Measurements from ENCODE around the gene ARHGAP32.
"Not testable (repeated sequence)": the region's sequence is repeated elsewhere in the genome, so short reads cannot be mapped to it uniquely, and the experiment has no call there.

Gene ARHGAP32

DNA sequence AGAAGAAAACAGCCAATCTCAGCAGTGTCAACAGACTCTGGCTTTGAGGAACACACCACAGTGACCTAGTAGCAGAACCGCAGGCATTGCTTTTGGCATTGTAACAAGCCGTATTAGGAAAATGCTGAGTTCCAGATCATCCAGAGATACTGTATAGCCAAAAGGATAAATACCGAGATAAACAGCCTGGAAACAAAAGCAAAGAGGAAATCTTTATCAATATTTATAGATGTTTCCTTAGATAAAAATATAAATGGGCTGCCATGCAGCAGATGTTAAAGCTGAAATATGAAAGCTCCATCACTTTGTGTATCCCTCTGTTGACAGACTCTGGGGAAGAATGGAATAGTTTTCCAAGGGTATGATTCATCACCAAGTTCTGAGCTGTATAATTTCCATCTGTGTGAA lies 150.5 kb downstream of the ARHGAP32 start:
- in situ Hi-C loops (cut with MboI; ENCODE audit: low sequenced_read_pairs): no loop called here

DNA sequence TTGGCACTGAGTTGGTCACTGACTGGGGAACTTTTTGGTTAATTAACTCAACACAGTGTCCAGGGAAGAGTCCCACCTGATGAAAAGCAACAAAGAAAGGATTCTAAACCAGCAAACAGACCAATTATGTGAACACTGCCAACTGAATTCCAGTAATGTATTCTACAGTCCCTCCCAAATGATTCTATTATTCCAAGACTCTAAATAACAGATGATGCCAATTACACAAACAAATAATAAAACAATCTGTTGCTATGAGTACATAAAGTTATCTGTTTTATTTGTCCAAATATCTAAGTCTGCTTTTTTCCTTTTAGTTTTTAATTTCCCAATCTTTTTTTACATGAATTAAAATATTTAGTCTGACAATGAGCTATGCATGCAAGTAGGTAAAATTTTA lies 151.2 kb downstream of the ARHGAP32 start:
- in situ Hi-C loops (cut with MboI; ENCODE audit: low sequenced_read_pairs): no loop called here

DNA sequence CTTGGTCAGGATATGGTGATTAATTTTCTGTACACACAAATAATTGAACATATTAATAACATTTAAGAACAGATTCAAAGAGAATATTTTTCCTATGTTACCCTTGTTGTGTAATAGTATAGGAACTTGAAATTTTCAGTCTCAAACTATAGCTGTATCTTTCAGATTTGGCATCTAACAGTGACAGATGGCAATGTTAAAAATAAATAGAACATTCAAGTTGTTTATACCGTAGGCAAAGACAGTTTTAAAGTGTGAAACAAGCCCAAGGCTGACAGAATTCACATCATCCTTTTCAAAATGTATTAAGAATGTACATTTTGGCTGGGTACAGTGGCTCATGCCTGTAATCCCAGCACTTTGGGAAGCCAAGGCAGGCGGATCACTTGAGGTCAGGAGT lies 156.9 kb downstream of the ARHGAP32 start:
- in situ Hi-C loops (cut with MboI; ENCODE audit: low sequenced_read_pairs): no loop called here

DNA sequence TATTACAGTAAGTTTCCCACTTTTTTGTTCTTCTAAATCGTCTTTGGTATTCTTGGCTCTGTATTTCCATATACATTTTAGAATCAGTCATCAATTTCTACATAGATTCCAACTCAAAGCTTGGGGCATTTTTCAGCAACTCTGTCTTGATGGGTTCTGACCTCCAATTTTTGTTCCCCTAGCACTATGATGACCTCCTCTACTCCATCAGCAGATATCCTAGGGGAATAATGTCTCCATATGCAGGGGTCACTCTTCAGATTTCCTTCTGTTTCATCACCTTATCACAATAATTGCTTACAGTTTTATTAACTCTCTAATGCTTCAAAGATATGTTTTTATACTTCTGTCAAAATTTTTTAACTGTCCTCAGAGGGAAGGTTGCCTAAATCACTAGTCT lies 158.1 kb downstream of the ARHGAP32 start:
- in situ Hi-C loops (cut with MboI; ENCODE audit: low sequenced_read_pairs): no loop called here

GRCh38 chr11:129023968-129024676 lies 168.0 kb downstream of the ARHGAP32 start:
- in situ Hi-C loops (cut with MboI; ENCODE audit: low sequenced_read_pairs): no loop called here

DNA sequence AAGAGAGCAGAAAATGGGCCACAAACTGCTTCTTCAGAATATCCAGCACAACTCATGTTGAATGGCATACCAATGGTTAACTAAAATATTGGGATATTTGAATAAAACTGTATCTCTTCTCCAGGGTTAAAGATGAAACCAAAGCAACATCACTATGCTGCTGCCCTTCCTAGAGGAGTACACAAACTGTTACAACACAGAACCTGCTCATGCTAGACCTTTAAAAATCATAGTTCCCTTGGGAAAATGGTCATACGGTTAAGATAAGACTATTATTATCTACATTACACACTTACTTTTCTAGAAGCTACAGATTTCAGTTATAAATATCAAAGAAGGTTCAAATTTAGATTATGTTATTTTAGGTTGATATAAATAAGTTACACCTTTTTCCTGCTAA lies 170.8 kb downstream of the ARHGAP32 start:
- in situ Hi-C loops (cut with MboI; ENCODE audit: low sequenced_read_pairs): no loop called here

DNA sequence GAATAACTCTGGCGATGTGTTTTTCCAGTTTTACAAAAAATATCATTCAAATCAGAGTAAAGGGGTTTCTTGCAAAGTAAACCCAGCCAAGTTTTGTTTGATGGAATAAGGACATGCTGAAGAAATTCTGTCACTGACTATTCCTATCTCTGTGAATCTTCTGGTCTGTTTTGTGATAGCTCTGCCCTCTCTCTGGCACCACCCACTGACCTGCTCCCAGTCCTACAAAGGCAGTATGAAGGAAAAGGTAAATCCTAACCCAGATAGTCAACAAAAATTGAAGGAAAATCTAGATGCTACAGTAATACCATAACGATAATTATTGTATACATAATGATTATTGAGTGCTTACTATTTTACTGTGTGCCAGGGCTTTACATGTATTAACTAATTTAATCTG lies 173.1 kb downstream of the ARHGAP32 start:
- in situ Hi-C loops (cut with MboI; ENCODE audit: low sequenced_read_pairs): no loop called here

DNA sequence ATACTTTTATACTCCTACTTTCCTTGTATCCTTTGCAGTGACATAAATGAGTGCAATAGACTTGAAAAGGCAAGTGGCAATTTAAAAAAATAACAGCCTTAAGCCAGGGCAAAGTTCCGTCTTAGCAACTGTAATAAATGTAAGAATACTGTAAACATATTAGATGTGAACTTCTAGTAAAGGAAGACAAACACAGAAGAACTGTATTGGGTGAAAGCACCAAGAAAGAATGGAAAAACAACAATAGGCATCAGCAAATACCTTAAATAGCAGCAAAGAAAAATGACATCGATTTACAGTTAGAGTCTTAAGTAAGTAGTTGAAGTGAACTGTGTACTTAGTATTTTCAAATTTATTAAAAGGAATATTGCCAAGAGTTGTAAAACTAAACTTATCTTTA lies 174.0 kb downstream of the ARHGAP32 start:
- in situ Hi-C loops (cut with MboI; ENCODE audit: low sequenced_read_pairs): no loop called here

DNA sequence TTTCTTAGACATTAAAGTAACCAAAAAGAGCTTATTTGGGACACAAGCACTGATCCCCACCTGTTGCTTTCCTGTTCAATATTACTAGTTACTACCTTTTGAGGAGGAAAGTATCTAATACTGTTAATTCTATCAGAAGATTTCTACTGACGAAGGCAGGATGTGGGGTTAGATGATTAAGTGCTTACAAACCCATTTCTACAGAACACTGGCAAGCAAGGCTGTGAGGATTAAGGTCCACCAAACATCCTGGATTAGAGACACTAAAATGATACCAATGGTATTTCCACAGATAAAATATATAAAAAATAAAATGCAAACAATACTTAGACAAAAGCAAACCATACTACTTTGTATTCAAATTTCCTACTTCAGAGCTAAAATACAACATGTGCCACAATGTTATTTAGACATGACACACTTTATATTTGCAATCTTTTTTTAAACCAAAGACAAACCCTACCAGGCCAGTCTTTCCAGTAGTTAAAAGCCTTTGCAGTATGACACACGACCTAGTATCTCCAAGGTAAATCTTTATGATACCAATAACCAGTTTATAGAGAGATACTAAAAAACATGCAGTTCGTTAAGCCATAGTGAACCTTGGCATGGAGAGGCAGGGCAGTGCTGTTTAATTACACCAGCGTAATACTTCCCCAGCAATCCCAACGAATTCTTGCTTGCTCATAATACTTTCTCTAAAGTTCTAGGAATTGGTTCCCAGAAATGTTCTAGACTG lies 178.2 kb downstream of the ARHGAP32 start:
- in situ Hi-C loops (cut with MboI; ENCODE audit: low sequenced_read_pairs): no loop called here

- in situ Hi-C loops (cut with MboI; ENCODE audit: low sequenced_read_pairs): no loop called here
Measured at GRCh38 chr11:129012880-129013279, 179.2 kb downstream of the ARHGAP32 start.

DNA sequence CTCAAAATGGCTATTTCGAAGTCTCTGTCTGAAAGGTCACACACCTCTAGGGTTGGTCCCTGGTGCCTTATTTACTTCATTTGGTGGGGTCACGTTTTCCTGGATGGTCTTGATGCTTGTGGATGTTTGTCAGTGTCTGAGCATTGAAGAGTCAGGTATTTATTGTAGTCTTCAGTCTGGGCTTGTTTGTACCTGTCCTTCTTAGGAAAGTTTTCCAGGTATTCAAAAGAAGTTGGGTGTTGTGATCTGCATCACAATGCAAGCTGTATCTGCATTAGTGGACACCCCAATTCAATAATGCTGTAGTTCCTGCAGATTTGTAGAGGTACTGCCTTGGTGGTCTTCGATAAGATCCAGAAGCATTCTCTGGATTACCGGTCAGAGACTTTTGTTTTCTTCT lies 186.0 kb downstream of the ARHGAP32 start:
- in situ Hi-C loops (cut with MboI; ENCODE audit: low sequenced_read_pairs): no loop called here

- in situ Hi-C loops (cut with MboI; ENCODE audit: low sequenced_read_pairs): not testable (repeated sequence)
Measured at GRCh38 chr11:128999165-128999564, 193.0 kb downstream of the ARHGAP32 start.

DNA sequence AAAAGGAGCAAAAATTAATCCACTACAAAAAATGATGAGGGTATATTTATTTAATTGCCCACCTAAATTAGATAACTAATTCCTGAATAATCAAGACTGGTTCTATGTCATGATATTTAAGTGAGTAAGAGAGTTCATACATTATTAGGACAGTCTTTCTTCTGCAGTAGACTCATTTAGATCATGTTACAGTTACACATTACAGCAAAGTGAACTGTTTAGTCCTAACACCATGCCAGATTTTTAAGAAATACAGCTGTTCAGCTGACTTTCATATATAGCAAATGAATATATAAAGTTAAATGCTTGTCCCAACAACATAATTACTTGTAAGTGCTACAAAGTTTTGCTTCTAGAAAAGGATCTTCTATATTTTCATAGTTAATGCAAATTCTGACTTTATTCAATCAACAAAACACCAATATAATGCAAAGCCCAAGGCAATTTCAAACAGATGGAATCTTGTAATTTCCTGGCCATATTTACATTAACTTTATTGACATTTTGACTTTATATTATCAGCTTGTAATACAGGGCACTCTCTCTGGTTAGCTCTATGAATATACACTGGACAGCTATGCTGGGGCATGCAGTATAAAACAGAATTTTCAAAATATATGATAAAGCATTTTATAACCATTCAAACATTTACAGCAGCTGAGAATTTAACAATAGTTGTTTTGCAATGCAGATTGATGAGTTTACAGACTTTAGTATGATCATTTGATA lies 203.7 kb downstream of the ARHGAP32 start:
- in situ Hi-C loops (cut with MboI; ENCODE audit: low sequenced_read_pairs): no loop called here

DNA sequence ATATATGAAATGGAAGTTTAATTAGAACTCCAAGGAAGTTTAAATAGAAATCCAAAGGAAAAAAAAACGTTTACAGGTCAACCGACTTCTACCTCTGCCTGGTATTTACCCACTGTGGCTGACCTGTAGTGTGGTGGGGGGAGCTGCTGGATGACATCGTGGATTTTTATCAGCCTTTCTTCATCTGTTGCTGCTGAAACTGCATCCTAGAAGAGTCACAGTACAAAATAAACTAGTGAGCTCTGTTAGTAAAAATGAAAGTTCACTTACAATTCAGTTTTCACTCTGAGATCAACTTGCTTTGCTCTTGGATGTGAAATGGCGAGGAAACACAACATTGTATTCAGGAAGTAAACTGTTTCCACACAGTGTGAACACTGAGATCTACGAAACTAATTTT lies 206.2 kb downstream of the ARHGAP32 start:
- in situ Hi-C loops (cut with MboI; ENCODE audit: low sequenced_read_pairs): no loop called here

DNA sequence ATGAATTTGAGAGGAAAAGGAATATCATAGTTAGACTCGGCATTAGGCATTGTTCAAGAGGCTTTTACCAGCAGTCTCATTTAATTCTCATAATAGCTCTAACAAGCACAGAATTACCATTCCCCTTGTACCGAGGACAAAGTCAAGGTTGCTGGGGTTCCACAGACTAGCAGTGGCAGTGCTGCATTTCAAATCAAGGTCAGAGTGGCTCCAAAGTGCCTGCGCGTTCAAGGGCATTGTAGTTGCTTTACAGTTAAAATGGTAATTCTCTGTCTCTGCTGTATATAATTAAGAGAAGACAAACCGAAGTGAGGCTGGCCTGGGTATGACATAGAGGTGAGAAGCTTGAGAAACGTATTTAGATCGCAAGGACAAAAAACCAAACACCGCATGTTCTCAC lies 209.1 kb downstream of the ARHGAP32 start:
- in situ Hi-C loops (cut with MboI; ENCODE audit: low sequenced_read_pairs): no loop called here

- in situ Hi-C loops (cut with MboI; ENCODE audit: low sequenced_read_pairs): no loop called here
Measured at GRCh38 chr11:128981254-128981653, 210.9 kb downstream of the ARHGAP32 start.

- in situ Hi-C loops (cut with MboI; ENCODE audit: low sequenced_read_pairs): no loop called here
Measured at GRCh38 chr11:128970598-128971190, 221.4 kb downstream of the ARHGAP32 start.

DNA sequence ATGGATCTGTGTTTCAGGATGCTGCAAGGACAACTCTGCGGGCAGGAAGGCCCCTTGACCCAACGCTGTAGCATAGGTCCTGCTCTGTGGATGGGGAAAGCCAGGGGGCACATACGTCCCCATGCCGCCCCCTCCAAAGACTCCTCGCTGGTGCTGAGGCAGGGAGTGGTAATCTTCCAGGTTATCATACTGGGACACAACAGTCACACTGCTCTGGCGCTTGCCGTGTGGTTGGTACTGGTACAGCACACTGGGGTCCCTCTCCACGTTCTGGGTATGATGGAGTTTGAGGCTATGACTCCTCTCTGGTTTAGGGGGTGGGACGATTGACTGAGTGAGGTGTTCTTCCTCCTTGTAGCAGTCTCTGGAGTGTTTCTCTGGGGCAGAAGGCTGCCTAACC lies 223.2 kb downstream of the ARHGAP32 start:
- in situ Hi-C loops (cut with MboI; ENCODE audit: low sequenced_read_pairs): no loop called here

- in situ Hi-C loops (cut with MboI; ENCODE audit: low sequenced_read_pairs): no loop called here
Measured at GRCh38 chr11:128967578-128967977, 224.5 kb downstream of the ARHGAP32 start.

DNA sequence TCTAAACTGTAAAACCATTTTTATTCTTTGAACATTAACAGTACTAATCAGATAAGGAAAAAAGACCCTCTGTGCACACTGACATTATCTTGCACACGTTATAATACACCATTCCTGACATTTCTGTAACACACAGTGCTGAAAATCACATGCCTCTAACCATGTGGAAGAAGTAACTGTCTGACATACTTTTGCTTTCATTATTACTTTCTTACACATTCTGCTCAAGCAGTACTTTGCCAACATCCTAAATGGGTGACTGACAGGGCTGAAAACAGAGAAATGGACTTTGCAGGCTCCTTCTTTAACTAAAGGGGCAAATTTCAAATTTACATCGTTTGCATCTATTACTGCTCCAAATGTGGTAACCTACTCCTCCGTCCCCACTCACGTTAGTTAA lies 226.6 kb downstream of the ARHGAP32 start:
- in situ Hi-C loops (cut with MboI; ENCODE audit: low sequenced_read_pairs): no loop called here

- in situ Hi-C loops (cut with MboI; ENCODE audit: low sequenced_read_pairs): no loop called here
Measured at GRCh38 chr11:128964463-128964930, 227.6 kb downstream of the ARHGAP32 start.

Measured in HL-60/S4 (cell line).